GM18861 (cell line): ENCODE data around the gene CGB2.
A peak's percentile ranks its signal among the peaks of the same experiment; 100 is the strongest.
"Not testable (repeated sequence)": the region's sequence is repeated elsewhere in the genome, so short reads cannot be mapped to it uniquely, and the experiment has no call there.

Experiments used
- ATAC-seq: cut with Tn5 transposase; IDR thresholded peaks from one replicate; pipeline ENCODE4 v1.9.1; 2021; ENCODE audit not compliant: unreplicated experiment

CGB2 gene

GRCh38 chr19:49031642-49032301 is at the start of gene CGB2:
CGB2 (plus strand) TSS chr19:49031890; CDS start chr19:49032096, 206 bp downstream.
- ATAC-seq = not testable (repeated sequence)

- no peak for ATAC-seq
Observed at GRCh38 chr19:48982280-48982679, 49.4 kb upstream of the CGB2 start.

GRCh38 chr19:48985711-48986110 is 46.0 kb upstream of the CGB2 start:
- ATAC-seq = no peak

- ATAC-seq = no peak
Observed at GRCh38 chr19:48986211-48986610, 45.5 kb upstream of the CGB2 start.

GRCh38 chr19:48987323-48987722 is 44.4 kb upstream of the CGB2 start:
- no peak for ATAC-seq

GRCh38 chr19:48988286-48988685 is 43.4 kb upstream of the CGB2 start:
- no peak for ATAC-seq

- no peak for ATAC-seq
Observed at GRCh38 chr19:48988860-48989259, 42.8 kb upstream of the CGB2 start.

- ATAC-seq = no peak
Observed at GRCh38 chr19:48989701-48990291, 41.9 kb upstream of the CGB2 start.

GRCh38 chr19:48990400-48990799 is 41.3 kb upstream of the CGB2 start:
- no peak for ATAC-seq

- ATAC-seq = no peak
Observed at GRCh38 chr19:48991011-48991609, 40.6 kb upstream of the CGB2 start.

- ATAC-seq = no peak
Observed at GRCh38 chr19:48991873-48992580, 39.7 kb upstream of the CGB2 start.

GRCh38 chr19:48992581-48993174 is 39.0 kb upstream of the CGB2 start:
- ATAC-seq = no peak

GRCh38 chr19:48993175-48994034 is 38.3 kb upstream of the CGB2 start, which contains the start of the genes GYS1 and RUVBL2:
GYS1 (minus strand) TSS chr19:48993309; CDS start chr19:48993112, 197 bp downstream.
RUVBL2 (plus strand) TSS chr19:48993887; CDS start chr19:48993912, 25 bp downstream.
- peak; percentile 83 for ATAC-seq

GRCh38 chr19:48994035-48994386 is 37.7 kb upstream of the CGB2 start:
- no peak for ATAC-seq

- no peak for ATAC-seq
Observed at GRCh38 chr19:48997972-48998371, 33.7 kb upstream of the CGB2 start.

- ATAC-seq = no peak
Observed at GRCh38 chr19:48999481-49000325, 32.0 kb upstream of the CGB2 start.

- ATAC-seq = no peak
Observed at GRCh38 chr19:49004133-49004532, 27.6 kb upstream of the CGB2 start.

- no peak for ATAC-seq
Observed at GRCh38 chr19:49004964-49005614, 26.6 kb upstream of the CGB2 start.

GRCh38 chr19:49006905-49007304 is 24.8 kb upstream of the CGB2 start:
- ATAC-seq = no peak
